Endothelial cell of umbilical vein (primary cell): Measurements from ENCODE around the gene TMEM59. TPM values are rescaled to one million over a fixed set of nuclear protein-coding genes. Genes with fewer than 3 reads are reported as not detected.

Experiments used
- BruUV-seq: library from RNA; stranded (reverse); fragments of 400-500 nt; replicated peaks from 2 replicates; lab custom pipeline; 2021; lab: Mats Ljungman, UMichigan
- CTCF ChIA-PET: fragments of 300-600, 350-600 bp; sonication (Branson Sonifier 250); formaldehyde crosslinking; loops from one replicate; lab custom pipeline; 2021; ENCODE audit warnings: antibody characterized with exemption, inconsistent platforms; lab: Charles Lee
- POLR2A ChIA-PET: fragments of 300-600, 350-600 bp; sonication (Branson Sonifier 250); formaldehyde crosslinking; loops from one replicate; lab custom pipeline; 2021; ENCODE audit warnings: antibody characterized with exemption, inconsistent platforms; lab: Charles Lee
- DNase-seq: peaks from one replicate; pipeline ENCODE4 v3.0.0-alpha.2; 2011; ENCODE audit warnings: low read depth, low spot score
- FAIRE-seq: peaks from 2 replicates; lab custom pipeline; 2011; peaks lifted over from hg19 to GRCh38; lab: Jason Lieb, UNC
- H2AFZ ChIP-seq: 2 replicates; pipeline ENCODE4 v1.6.0; 2012; ENCODE audit warnings: low read depth, low read length, control low read depth, inconsistent platforms
- H3K27ac ChIP-seq: 2 replicates; pipeline ENCODE4 v1.5.1; 2011; ENCODE audit warnings: low read depth, mild to moderate bottlenecking, control low read depth, low read length, moderate library complexity; ENCODE audit not compliant: insufficient read depth
- H3K27me3 ChIP-seq, 2 experiments: 2 replicates each; pipeline versions ENCODE4 v1.6.0 to v1.6.1; 2011; ENCODE audit warnings: low read length in 2 of 2, mixed read lengths in 1 of 2; ENCODE audit not compliant: control insufficient read depth in 2 of 2, insufficient read depth in 2 of 2
- H3K36me3 ChIP-seq, 2 experiments: 2 replicates in 1 of 2; 3 replicates in 1 of 2; pipeline ENCODE4 v1.5.1; 2011; ENCODE audit warnings: low read length in 2 of 2, mild to moderate bottlenecking in 1 of 2, moderate library complexity in 1 of 2; ENCODE audit not compliant: control insufficient read depth in 2 of 2, insufficient read depth in 2 of 2; ENCODE audit errors: extremely low read depth in 1 of 2
- H3K4me1 ChIP-seq: 3 replicates; pipeline ENCODE4 v1.5.1; 2011; ENCODE audit warnings: mild to moderate bottlenecking, low read length; ENCODE audit not compliant: control insufficient read depth, insufficient read depth; ENCODE audit errors: extremely low read depth
- H3K4me2 ChIP-seq: 2 replicates; pipeline ENCODE4 v1.6.1; 2011; ENCODE audit warnings: low read length, control low read depth, mixed read lengths; ENCODE audit not compliant: insufficient read depth
- H3K4me3 ChIP-seq, 3 experiments: fragments of 200-600 bp in 1 of 3; sonication (generic), shearing (Covaris generic) in 1 of 3; replicated peaks in 1 of 3; 2 replicates each; pipeline ENCODE4 v1.5.1; 2011 to 2016; ENCODE audit warnings: control low read depth in 3 of 3, low read length in 3 of 3, mild to moderate bottlenecking in 2 of 3, inconsistent platforms in 1 of 3, low read depth in 1 of 3, moderate library complexity in 1 of 3; ENCODE audit not compliant: insufficient read depth in 1 of 3
- H3K79me2 ChIP-seq: 2 replicates; pipeline ENCODE4 v1.6.0; 2012; ENCODE audit warnings: low read length, inconsistent platforms; ENCODE audit not compliant: control insufficient read depth, insufficient read depth
- H3K9ac ChIP-seq: replicated peaks from 2 replicates; pipeline ENCODE3; 2011; ENCODE audit warnings: low read length, control low read depth; ENCODE audit not compliant: insufficient read depth; ENCODE audit errors: extremely low read depth
- H3K9me1 ChIP-seq: replicated peaks from 3 replicates; pipeline ENCODE4 v1.6.0; 2011; ENCODE audit warnings: mild to moderate bottlenecking, low read length; ENCODE audit not compliant: control insufficient read depth, insufficient read depth; ENCODE audit errors: extremely low read depth
- H3K9me3 ChIP-seq: replicated peaks from 2 replicates; pipeline ENCODE4 v1.5.1; 2012; ENCODE audit warnings: low read length, inconsistent platforms; ENCODE audit not compliant: control insufficient read depth, insufficient read depth
- H4K20me1 ChIP-seq: replicated peaks from 2 replicates; pipeline ENCODE3; 2011; ENCODE audit warnings: mild to moderate bottlenecking, low read length; ENCODE audit not compliant: control insufficient read depth, insufficient read depth; ENCODE audit errors: extremely low read depth
- EZH2 ChIP-seq: IDR thresholded peaks from 2 replicates; pipeline ENCODE4 v1.6.1; 2012; ENCODE audit warnings: borderline replicate concordance, low read depth, mild to moderate bottlenecking, moderate library complexity, low read length, inconsistent platforms; ENCODE audit not compliant: severe bottlenecking
- FOS ChIP-seq: IDR thresholded peaks from 2 replicates; pipeline ENCODE4 v1.6.1; 2011; ENCODE audit warnings: mild to moderate bottlenecking, low read length, moderate library complexity, borderline replicate concordance; ENCODE audit not compliant: insufficient read depth
- GATA2 ChIP-seq: IDR thresholded peaks from 2 replicates; pipeline ENCODE4 v1.7.0; 2011; ENCODE audit warnings: low read depth, mild to moderate bottlenecking, moderate library complexity, mixed read lengths, low read length; ENCODE audit not compliant: insufficient read length, insufficient read depth
- JUN ChIP-seq: IDR thresholded peaks from 2 replicates; pipeline ENCODE4 v1.6.1; 2011; ENCODE audit warnings: borderline replicate concordance, low read depth; ENCODE audit not compliant: insufficient read length, insufficient read depth
- MAX ChIP-seq: IDR thresholded peaks from 2 replicates; pipeline ENCODE4 v1.6.1; 2011; ENCODE audit not compliant: insufficient read depth, insufficient read length
- MYC ChIP-seq: IDR thresholded peaks from one replicate; pipeline ENCODE4 v1.6.1; 2011; ENCODE audit warnings: mild to moderate bottlenecking, low read depth, low read length
- POLR2A ChIP-seq: IDR thresholded peaks from 2 replicates; pipeline ENCODE4 v1.6.1; 2012; ENCODE audit warnings: low read depth, mild to moderate bottlenecking, control low read depth, low read length
- POLR2AphosphoS5 ChIP-seq: IDR thresholded peaks from 2 replicates; pipeline ENCODE4 v1.6.1; 2012; ENCODE audit warnings: low read depth, mild to moderate bottlenecking, control low read depth, low read length, moderate library complexity; ENCODE audit not compliant: insufficient read depth
- dilution Hi-C: fragments of 300-500 bp; cut with MboI; formaldehyde crosslinking; loops from one replicate; pipeline ENCODE4 v1.15.0; 2019; ENCODE audit warnings: low sequenced_read_pairs; ENCODE audit not compliant: extremely low pct_ligation_motif_present
- intact Hi-C: fragments of 100-400 bp; cut with micrococcal nuclease; formaldehyde crosslinking; loops from one replicate; pipeline ENCODE4 v1.10.0; 2022
- polyA plus RNA-seq, 4 experiments: library from polyadenylated mRNA; depleted of rRNA in 3 of 4; stranded (reverse) in 3 of 4; unstranded in 1 of 4; fragments of >200 nt; gene quantifications; 2 replicates each; pipeline versions ENCODE4 v1.2.1 to v1.2.3, GENCODE V29; 2011 to 2012; ENCODE audit warnings: missing spikeins in 1 of 4
- total RNA-seq: library from RNA; stranded (reverse); gene quantifications from 2 replicates; pipeline ENCODE4 v1.2.3, GENCODE V29; 2021
- TF ChIP-seq, protein P1 (sequence below), 2 donors: IDR thresholded peaks; 1 replicate in 1 of 2; 2 replicates in 1 of 2; pipeline ENCODE4 v1.5.1; 2011; ENCODE audit warnings: low read length in 2 of 2, mild to moderate bottlenecking in 2 of 2, moderate library complexity in 2 of 2, control low read depth in 1 of 2, inconsistent platforms in 1 of 2, low read depth in 1 of 2; ENCODE audit not compliant: insufficient read depth in 1 of 2; ENCODE audit errors: extremely low read depth in 1 of 2

Gene TMEM59
- total and polyA plus RNA-seq, 2 donors (not counting 3 experiments of a cell fraction or from before 2014, with no cell fraction given), result 196 to 281 TPM

- no TSS peak for BruUV-seq
- CTCF ChIA-PET, result no interaction called here
- Histone ChIP-seq H3K4me1 (peaks cover 5% of the 10 kb centered on the region), H3K4me3 (no peak overlapping the region), H3K4me2 (no peak overlapping the region), H3K36me3 (no peaks in the 10 kb centered on the region), H3K27ac (no peak overlapping the region), H3K9me1 (no peaks in the 10 kb centered on the region), H3K79me2 (no peaks in the 10 kb centered on the region), H3K9ac (no peak overlapping the region), H2AFZ (no peak overlapping the region), H3K27me3 (no peaks in the 10 kb centered on the region), H3K9me3 (no peaks in the 10 kb centered on the region), H4K20me1 (no peaks in the 10 kb centered on the region)
- dilution Hi-C loops, result no loop called here
- FAIRE-seq (no peak), DNase-seq (no peak)
- no peak for TF ChIP-seq FOS
- no peak for TF ChIP-seq MAX
- TF ChIP-seq JUN, result no peak
- TF ChIP-seq POLR2AphosphoS5, result no peak
- TF ChIP-seq GATA2, result no peak
- no peak for TF ChIP-seq MYC
- intact Hi-C loops, result no loop called here
- POLR2A ChIA-PET, result no interaction called here
Observed at GRCh38 chr1:53984726-53985125, 68.3 kb downstream of the TMEM59 start.

- TF ChIP-seq JUN (no peak), MAX (no peak), POLR2A (no peak), POLR2AphosphoS5 (no peak), FOS (no peak), MYC (no peak), GATA2 (no peak), EZH2 (no peak)
- TF ChIP-seq, protein P1, sequence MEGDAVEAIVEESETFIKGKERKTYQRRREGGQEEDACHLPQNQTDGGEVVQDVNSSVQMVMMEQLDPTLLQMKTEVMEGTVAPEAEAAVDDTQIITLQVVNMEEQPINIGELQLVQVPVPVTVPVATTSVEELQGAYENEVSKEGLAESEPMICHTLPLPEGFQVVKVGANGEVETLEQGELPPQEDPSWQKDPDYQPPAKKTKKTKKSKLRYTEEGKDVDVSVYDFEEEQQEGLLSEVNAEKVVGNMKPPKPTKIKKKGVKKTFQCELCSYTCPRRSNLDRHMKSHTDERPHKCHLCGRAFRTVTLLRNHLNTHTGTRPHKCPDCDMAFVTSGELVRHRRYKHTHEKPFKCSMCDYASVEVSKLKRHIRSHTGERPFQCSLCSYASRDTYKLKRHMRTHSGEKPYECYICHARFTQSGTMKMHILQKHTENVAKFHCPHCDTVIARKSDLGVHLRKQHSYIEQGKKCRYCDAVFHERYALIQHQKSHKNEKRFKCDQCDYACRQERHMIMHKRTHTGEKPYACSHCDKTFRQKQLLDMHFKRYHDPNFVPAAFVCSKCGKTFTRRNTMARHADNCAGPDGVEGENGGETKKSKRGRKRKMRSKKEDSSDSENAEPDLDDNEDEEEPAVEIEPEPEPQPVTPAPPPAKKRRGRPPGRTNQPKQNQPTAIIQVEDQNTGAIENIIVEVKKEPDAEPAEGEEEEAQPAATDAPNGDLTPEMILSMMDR (IDR thresholded peaks at IDR 0.05; ENCODE audit: extremely low read depth in 1 of 2, insufficient read depth in 1 of 2, low read depth in 1 of 2, low read length in 2 of 2), result no peak
- BruUV-seq, result no TSS peak
- Histone ChIP-seq H2AFZ (peak overlapping the region; percentile 61), H3K36me3 (no peaks in the 10 kb centered on the region), H3K9me3 (no peaks in the 10 kb centered on the region), H3K4me1 (peaks cover 5% of the 10 kb centered on the region), H3K9me1 (no peaks in the 10 kb centered on the region), H3K9ac (no peak overlapping the region), H3K27ac (no peak overlapping the region), H3K4me2 (peak overlapping the region; percentile 78), H4K20me1 (no peaks in the 10 kb centered on the region), H3K4me3 (peak overlapping the region in 1 of 3 experiments; percentile 5), H3K79me2 (no peaks in the 10 kb centered on the region), H3K27me3 (no peaks in the 10 kb centered on the region)
- FAIRE-seq, result no peak
- intact Hi-C loops (no loop called here), dilution Hi-C loops (no loop called here)
- DNase-seq, result no peak
- ChIA-PET CTCF (interaction anchor here (1.4 kb wide), 1 partner anchor 9 kb away, joined by 5 read pairs; no protein-coding TSS in a partner anchor), POLR2A (no interaction called here)
Observed at GRCh38 chr1:53982763-53983104, 70.3 kb downstream of the TMEM59 start.
